SH-SY5Y (cell line): ENCODE measurements around the gene CEL.

Experiments
- GATA2 ChIP-seq: IDR thresholded peaks from 2 replicates; pipeline ENCODE4 v1.6.1; 2011; ENCODE audit warnings: mild to moderate bottlenecking, low read depth, low read length
- GATA3 ChIP-seq: IDR thresholded peaks from 2 replicates; pipeline ENCODE4 v1.6.1; 2011; ENCODE audit warnings: low read depth, mild to moderate bottlenecking, low read length, moderate library complexity

- no peak for TF ChIP-seq GATA2
- no peak for TF ChIP-seq GATA3
Observed at GRCh38 chr9:133055788-133056420, 5.9 kb upstream of the CEL start.
